K562 (cell line): ENCODE data around the gene THOP1. TPM values are rescaled to one million over a fixed set of nuclear protein-coding genes. Genes with fewer than 3 reads are reported as not detected.

Experiments
- CBX5 ChIP-seq: IDR thresholded peaks from 2 replicates; pipeline ENCODE4 v1.6.1; 2014; ENCODE audit warnings: low read depth, borderline replicate concordance
- CEBPG ChIP-seq, 3 experiments: fragments of 200-800 bp in 1 of 3; sonication (Bioruptor generic) in 1 of 3; sonication (generic) in 1 of 3; formaldehyde crosslinking in 1 of 3; IDR thresholded peaks in 2 of 3; conservative IDR thresholded peaks in 1 of 3; 2 replicates each; pipeline versions ENCODE4 v1.6.1 to v1.8.0; 2016 to 2022; ENCODE audit warnings: missing compliant biosample characterization in 2 of 3, missing genetic modification characterization in 2 of 3, mild to moderate bottlenecking in 1 of 3, missing genetic modification reagents in 1 of 3
- CTBP1 ChIP-seq: fragments of 450-650 bp; IDR thresholded peaks from 2 replicates; pipeline ENCODE4 v1.6.1; 2016; ENCODE audit warnings: borderline replicate concordance
- ESRRA ChIP-seq: fragments of 450-650 bp; IDR thresholded peaks from 2 replicates; pipeline ENCODE4 v1.6.1; 2014; ENCODE audit warnings: low read depth, mild to moderate bottlenecking, moderate library complexity, borderline replicate concordance
- HINFP ChIP-seq: fragments of 450-650 bp; conservative IDR thresholded peaks from 2 replicates; pipeline ENCODE4 v1.6.1; 2016; ENCODE audit warnings: missing genetic modification characterization, low read depth, mild to moderate bottlenecking, control low read depth, missing compliant biosample characterization
- HSF4 ChIP-seq: fragments of 250-450 bp; sonication (Bioruptor Pico); IDR thresholded peaks from 2 replicates; pipeline ENCODE4 v2.1.2; 2022; ENCODE audit warnings: mild to moderate bottlenecking, moderate library complexity, borderline replicate concordance
- IRF1 ChIP-seq: sonication (generic); formaldehyde crosslinking; IDR thresholded peaks from 2 replicates; pipeline ENCODE4 v1.8.0; 2022; ENCODE audit warnings: missing genetic modification reagents, mild to moderate bottlenecking, borderline replicate concordance
- MECOM ChIP-seq: fragments of 250-450 bp; sonication (Bioruptor Pico); IDR thresholded peaks from 2 replicates; pipeline ENCODE4 v1.8.0; 2022; ENCODE audit warnings: inconsistent platforms
- MEIS2 ChIP-seq: fragments of 450-650 bp; IDR thresholded peaks from 2 replicates; pipeline ENCODE4 v1.6.1; 2014; ENCODE audit warnings: mild to moderate bottlenecking; ENCODE audit not compliant: partially characterized antibody
- SAP30 ChIP-seq: fragments of 200-600 bp; sonication (generic); IDR thresholded peaks from 2 replicates; pipeline ENCODE4 v1.6.1; 2012; ENCODE audit warnings: borderline replicate concordance, low read depth, mild to moderate bottlenecking, moderate library complexity, low read length, control low read depth, inconsistent platforms; ENCODE audit not compliant: insufficient read depth, poor library complexity, severe bottlenecking
- SMARCC2 ChIP-seq: fragments of 450-650 bp; IDR thresholded peaks from 2 replicates; pipeline ENCODE4 v1.6.1; 2017; ENCODE audit warnings: antibody characterized with exemption, moderate library complexity, mild to moderate bottlenecking, low read depth
- SNAPC5 ChIP-seq: fragments of 250-450 bp; sonication (Bioruptor Pico); IDR thresholded peaks from 2 replicates; pipeline ENCODE4 v1.8.0; 2021; ENCODE audit warnings: moderate library complexity, mild to moderate bottlenecking, inconsistent platforms
- TCFL5 ChIP-seq: fragments of 250-450 bp; sonication (Bioruptor Pico); conservative IDR thresholded peaks from 2 replicates; pipeline ENCODE4 v1.6.1; 2021; ENCODE audit warnings: mild to moderate bottlenecking, moderate library complexity, matching md5 sums
- TEAD4 ChIP-seq, 2 experiments: sonication (generic) in 1 of 2; formaldehyde crosslinking in 1 of 2; IDR thresholded peaks; 2 replicates each; pipeline versions ENCODE4 v1.6.1 to v1.8.0; 2012 to 2022; ENCODE audit warnings: borderline replicate concordance in 1 of 2, inconsistent platforms in 1 of 2, low read length in 1 of 2, mild to moderate bottlenecking in 1 of 2, missing genetic modification reagents in 1 of 2
- ZFP36 ChIP-seq: fragments of 150-350 bp; IDR thresholded peaks from 2 replicates; pipeline ENCODE4 v1.6.1; 2018; ENCODE audit warnings: low read length, low read depth; ENCODE audit not compliant: partially characterized antibody
- ZNF175 ChIP-seq: fragments of 200-800 bp; sonication (Bioruptor generic); IDR thresholded peaks from 2 replicates; pipeline ENCODE4 v1.6.1; 2016; ENCODE audit warnings: low read depth, mild to moderate bottlenecking, missing genetic modification characterization, missing compliant biosample characterization
- ZNF707 ChIP-seq: fragments of 250-450 bp; sonication (Bioruptor Pico); conservative IDR thresholded peaks from 2 replicates; pipeline ENCODE4 v1.8.0; 2022; ENCODE audit warnings: inconsistent platforms, mild to moderate bottlenecking, moderate library complexity
- polyA plus RNA-seq, 8 experiments: library from polyadenylated mRNA; depleted of rRNA in 4 of 8; stranded (reverse) in 5 of 8; unstranded in 3 of 8; fragments of >200 nt; fragmentation: Nextera tagmentation in 2 of 8; fragmentation: Illumina TruSeq in 1 of 8; extraction: Ambion mirVana in 2 of 8; extraction: Trizol in 1 of 8; gene quantifications; 2 replicates each; pipeline versions ENCODE4 v1.2.1 to v1.2.3, GENCODE V29; 2011 to 2014; ENCODE audit warnings: inconsistent platforms in 1 of 8, missing spikeins in 1 of 8
- total RNA-seq, 7 experiments: library from RNA; depleted of rRNA in 6 of 7; stranded (reverse); fragments of >200 nt in 6 of 7; fragmentation: Illumina TruSeq in 2 of 7; extraction: Trizol in 2 of 7; gene quantifications; 2 replicates each; pipeline versions ENCODE4 v1.2.1 to v1.2.3, GENCODE V29; 2011 to 2021; ENCODE audit warnings: low replicate concordance in 1 of 7
- TF ChIP-seq, protein P1 (sequence below): IDR thresholded peaks from 2 replicates; pipeline ENCODE4 v1.6.1; 2011; ENCODE audit warnings: borderline replicate concordance, low read depth, mild to moderate bottlenecking, moderate library complexity, low read length; ENCODE audit not compliant: insufficient read depth, poor library complexity, severe bottlenecking
- TF ChIP-seq, protein P2 (sequence below): sonication (generic); formaldehyde crosslinking; IDR thresholded peaks from 2 replicates; pipeline ENCODE4 v1.8.1; 2022; ENCODE audit warnings: missing genetic modification reagents

Gene THOP1
- total and polyA plus RNA-seq, 9 of the 15 experiments (the other 6 are each of a cell fraction or from before 2014, with no cell fraction given): 1.3 to 255 (median 96.1) TPM

DNA sequence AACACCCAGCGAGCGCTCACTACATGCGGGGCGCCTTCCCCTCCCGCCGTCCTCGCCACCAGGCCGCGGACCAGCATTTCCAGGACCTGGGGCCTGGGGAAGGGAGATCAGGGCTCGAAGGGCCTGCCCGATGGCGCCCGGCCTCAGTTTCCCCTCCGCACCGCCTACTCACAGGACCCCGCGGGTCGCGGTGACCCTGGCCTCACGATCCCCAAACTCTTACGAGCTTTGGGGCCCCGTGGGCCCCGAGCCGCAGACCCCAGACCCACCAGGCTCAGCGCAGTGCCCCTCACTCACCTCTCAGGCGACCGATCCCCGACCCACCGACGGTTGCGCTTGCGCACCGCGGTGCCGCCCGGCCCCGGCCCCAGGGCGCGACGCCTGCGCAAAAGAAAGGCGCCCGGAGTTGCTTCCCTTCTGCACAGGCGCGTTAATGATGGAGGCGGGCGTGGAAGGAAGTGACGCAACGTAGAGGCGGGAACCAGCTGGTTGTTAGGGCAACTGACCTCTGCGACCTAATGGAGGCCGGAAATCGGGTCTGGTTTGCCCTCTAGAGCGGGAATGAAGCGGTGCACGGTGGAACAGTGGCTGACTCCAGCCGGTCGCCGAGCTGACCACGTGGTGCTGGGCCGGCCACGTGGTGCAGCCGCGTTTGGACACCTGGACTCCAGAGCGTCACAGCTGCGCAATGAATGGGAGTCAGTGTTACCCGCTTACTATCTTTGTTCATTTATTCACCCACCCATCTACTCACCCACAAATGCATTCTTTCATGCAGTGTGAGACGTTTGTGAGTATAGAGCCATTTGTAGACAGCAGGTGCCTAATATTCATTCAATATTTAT lies 2.1 kb upstream of the THOP1 start, which contains the start of gene SGTA (continued):
- TF ChIP-seq HINFP (tag) (0 out of 2 replicates have a peak, but pooled peaks have one; percentile 23), SNAPC5 (no peak), ZNF707 (CRISPR knock-in tag) (no peak), CBX5 (peak; percentile 38; the same call in 1 of the 2 replicates), ZNF175 (CRISPR knock-in tag) (peak; percentile 79; the same call in 1 of the 2 replicates), TCFL5 (CRISPR knock-in tag) (no peak), MEIS2 (peak; percentile 92), TEAD4 (IDR thresholded peaks at IDR 0.05; ENCODE audit: low read length) (peak; percentile 63), TEAD4 (CRISPR knock-in tag; IDR thresholded peaks at IDR 0.05; ENCODE audit: borderline replicate concordance) (peak; percentile 93; the same call in 1 of the 2 replicates), IRF1 (CRISPR knock-in tag) (peak; percentile 97), ZFP36 (peak; percentile 23), ESRRA (peak; percentile 93), HSF4 (no peak), MECOM (peak; percentile 74; the same call in 1 of the 2 replicates), CEBPG (CRISPR knock-in tag; IDR thresholded peaks at IDR 0.05) (peak; percentile 96), CEBPG (tag; conservative IDR thresholded peaks at IDR 0.05 in 1 of 2, IDR thresholded peaks at IDR 0.05 in 1 of 2) (peak; percentile 93 to 98), SAP30 (peak; percentile 89), CTBP1 (peak; percentile 68; the same call in 1 of the 2 replicates), SMARCC2 (no peak)
- TF ChIP-seq, protein P1, sequence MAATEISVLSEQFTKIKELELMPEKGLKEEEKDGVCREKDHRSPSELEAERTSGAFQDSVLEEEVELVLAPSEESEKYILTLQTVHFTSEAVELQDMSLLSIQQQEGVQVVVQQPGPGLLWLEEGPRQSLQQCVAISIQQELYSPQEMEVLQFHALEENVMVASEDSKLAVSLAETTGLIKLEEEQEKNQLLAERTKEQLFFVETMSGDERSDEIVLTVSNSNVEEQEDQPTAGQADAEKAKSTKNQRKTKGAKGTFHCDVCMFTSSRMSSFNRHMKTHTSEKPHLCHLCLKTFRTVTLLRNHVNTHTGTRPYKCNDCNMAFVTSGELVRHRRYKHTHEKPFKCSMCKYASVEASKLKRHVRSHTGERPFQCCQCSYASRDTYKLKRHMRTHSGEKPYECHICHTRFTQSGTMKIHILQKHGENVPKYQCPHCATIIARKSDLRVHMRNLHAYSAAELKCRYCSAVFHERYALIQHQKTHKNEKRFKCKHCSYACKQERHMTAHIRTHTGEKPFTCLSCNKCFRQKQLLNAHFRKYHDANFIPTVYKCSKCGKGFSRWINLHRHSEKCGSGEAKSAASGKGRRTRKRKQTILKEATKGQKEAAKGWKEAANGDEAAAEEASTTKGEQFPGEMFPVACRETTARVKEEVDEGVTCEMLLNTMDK: peak; percentile 92
- TF ChIP-seq, protein P2, sequence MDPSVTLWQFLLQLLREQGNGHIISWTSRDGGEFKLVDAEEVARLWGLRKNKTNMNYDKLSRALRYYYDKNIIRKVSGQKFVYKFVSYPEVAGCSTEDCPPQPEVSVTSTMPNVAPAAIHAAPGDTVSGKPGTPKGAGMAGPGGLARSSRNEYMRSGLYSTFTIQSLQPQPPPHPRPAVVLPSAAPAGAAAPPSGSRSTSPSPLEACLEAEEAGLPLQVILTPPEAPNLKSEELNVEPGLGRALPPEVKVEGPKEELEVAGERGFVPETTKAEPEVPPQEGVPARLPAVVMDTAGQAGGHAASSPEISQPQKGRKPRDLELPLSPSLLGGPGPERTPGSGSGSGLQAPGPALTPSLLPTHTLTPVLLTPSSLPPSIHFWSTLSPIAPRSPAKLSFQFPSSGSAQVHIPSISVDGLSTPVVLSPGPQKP: no peak
